ENCODE measurements around the gene BNC2.
A peak's percentile ranks its signal among the peaks of the same experiment; 100 is the strongest.

Gene BNC2

GRCh38 chr9:16368237-16369087 lies 502.0 kb downstream of the BNC2 start:
- no peak for DNase-seq (ENCODE audit: low read depth)

GRCh38 chr9:16367605-16368231 lies 502.8 kb downstream of the BNC2 start:
- DNase-seq (ENCODE audit: low read depth) = peak; percentile 67

- no peak for DNase-seq (ENCODE audit: low read depth)
These were observed 506.1 kb downstream of the BNC2 start for GRCh38 chr9:16364347-16364746.

GRCh38 chr9:16363916-16364315 lies 506.6 kb downstream of the BNC2 start:
- no peak for DNase-seq (ENCODE audit: low read depth)

GRCh38 chr9:16363073-16363781 lies 507.2 kb downstream of the BNC2 start:
- DNase-seq (ENCODE audit: low read depth) = no peak

- DNase-seq (ENCODE audit: low read depth) = no peak
These were observed 508.5 kb downstream of the BNC2 start for GRCh38 chr9:16361939-16362338.

- DNase-seq (ENCODE audit: low read depth) = no peak
These were observed 509.4 kb downstream of the BNC2 start for GRCh38 chr9:16361118-16361517.

GRCh38 chr9:16360247-16360646 lies 510.2 kb downstream of the BNC2 start:
- DNase-seq (ENCODE audit: low read depth) = no peak

All from fibroblast of gingiva (primary cell).